OCI-LY7 (cell line): ENCODE data around the gene TGIF2. TPM values are rescaled to one million over a fixed set of nuclear protein-coding genes. Genes with fewer than 3 reads are reported as not detected.

Experiments used
- BruUV-seq: library from RNA; stranded (reverse); fragments of 400-500 nt; replicated peaks from 2 replicates; lab custom pipeline; 2021; lab: Mats Ljungman, UMichigan
- CTCF ChIA-PET: fragments of 300-600 bp; sonication (Branson Sonifier 250); formaldehyde crosslinking; loops from one replicate; lab custom pipeline; 2022; ENCODE audit warnings: antibody characterized with exemption; ENCODE audit not compliant: unreplicated experiment; lab: Charles Lee
- POLR2A ChIA-PET: fragments of 300-600 bp; sonication (Branson Sonifier 250); formaldehyde crosslinking; loops from one replicate; lab custom pipeline; 2022; ENCODE audit warnings: antibody characterized with exemption; lab: Charles Lee
- DNase-seq: peaks from one replicate; pipeline ENCODE4 v3.0.0-alpha.2; 2015; ENCODE audit warnings: low spot score
- H2AFZ ChIP-seq: fragments of 200-600 bp; sonication (generic), shearing (Covaris generic); 2 replicates; pipeline ENCODE4 v1.6.1; 2014; ENCODE audit warnings: mild to moderate bottlenecking, antibody characterized with exemption, low read length, moderate library complexity
- H3K27ac ChIP-seq: fragments of 200-600 bp; sonication (generic); 2 replicates; pipeline ENCODE4 v1.5.1; 2014; ENCODE audit warnings: mixed run types, low read depth, mild to moderate bottlenecking, moderate library complexity, low read length, inconsistent platforms; ENCODE audit not compliant: poor library complexity, severe bottlenecking
- H3K36me3 ChIP-seq: fragments of 200-600 bp; sonication (generic); 2 replicates; pipeline ENCODE4 v1.6.1; 2014; ENCODE audit warnings: mild to moderate bottlenecking, antibody characterized with exemption, low read length, moderate library complexity, mixed read lengths; ENCODE audit not compliant: insufficient read depth
- H3K4me1 ChIP-seq: fragments of 200-600 bp; sonication (generic); 2 replicates; pipeline ENCODE4 v1.5.1; 2014; ENCODE audit warnings: mild to moderate bottlenecking, low read length; ENCODE audit not compliant: insufficient read depth, poor library complexity, severe bottlenecking
- H3K4me2 ChIP-seq: fragments of 200-600 bp; sonication (generic); 2 replicates; pipeline ENCODE4 v1.6.1; 2014; ENCODE audit warnings: mild to moderate bottlenecking, low read length
- H3K4me3 ChIP-seq: fragments of 200-600 bp; sonication (generic); 2 replicates; pipeline ENCODE4 v1.5.1; 2014; ENCODE audit warnings: mild to moderate bottlenecking, low read depth, low read length; ENCODE audit not compliant: poor library complexity, severe bottlenecking
- H3K79me2 ChIP-seq: fragments of 200-600 bp; sonication (generic); 2 replicates; pipeline ENCODE4 v1.6.1; 2016; ENCODE audit warnings: low read depth, mild to moderate bottlenecking, low read length, moderate library complexity, mixed read lengths; ENCODE audit not compliant: insufficient read depth
- H3K9me2 ChIP-seq: fragments of 200-600 bp; sonication (generic); 2 replicates; pipeline ENCODE4 v1.6.1; 2016; ENCODE audit warnings: mild to moderate bottlenecking, low read length, mixed read lengths; ENCODE audit not compliant: insufficient read depth
- H3K9me3 ChIP-seq: fragments of 200-600 bp; sonication (generic); 2 replicates; pipeline ENCODE4 v1.6.1; 2014; ENCODE audit warnings: mild to moderate bottlenecking, mixed run types, low read length, mixed read lengths
- H4K20me1 ChIP-seq: fragments of 200-600 bp; sonication (generic); 2 replicates; pipeline ENCODE4 v1.6.1; 2014; ENCODE audit warnings: mild to moderate bottlenecking, antibody characterized with exemption, low read length, moderate library complexity, mixed read lengths; ENCODE audit not compliant: insufficient read depth
- EZH2phosphoT487 ChIP-seq: fragments of 200-600 bp; sonication (generic); IDR thresholded peaks from 2 replicates; pipeline ENCODE4 v1.6.1; 2018; ENCODE audit warnings: low read depth, borderline replicate concordance, mild to moderate bottlenecking, mixed run types, antibody characterized with exemption, low read length, moderate library complexity, mixed read lengths
- intact Hi-C: fragments of 100-400 bp; cut with micrococcal nuclease; formaldehyde crosslinking; loops from one replicate; pipeline ENCODE4 v1.10.0; 2022; ENCODE audit not compliant: unreplicated experiment
- total RNA-seq, 2 experiments: library from RNA; depleted of rRNA in 1 of 2; stranded (reverse); fragments of >200 nt in 1 of 2; shearing (Covaris generic) in 1 of 2; gene quantifications; 2 replicates each; pipeline ENCODE4 v1.2.3, GENCODE V29; 2014 to 2022
- TF ChIP-seq, protein P1 (sequence below): fragments of 200-600 bp; sonication (generic); conservative IDR thresholded peaks from 2 replicates; pipeline ENCODE4 v1.5.1; 2014; ENCODE audit warnings: mild to moderate bottlenecking, antibody characterized with exemption, low read length, moderate library complexity, mixed read lengths

The TGIF2 gene
- total RNA-seq, 2 experiments from 2014 or later, result 41.3 to 45.2 TPM

GRCh38 chr20:36571564-36572504 lies 1.6 kb upstream of the TGIF2 start:
- no peak for DNase-seq
- Histone ChIP-seq H3K4me3 (peak overlapping the region; percentile 88), H3K27ac (peak overlapping the region; percentile 52), H3K36me3 (peaks cover 9% of the 10 kb centered on the region), H4K20me1 (no peaks in the 10 kb centered on the region), H3K4me1 (peaks cover 25% of the 10 kb centered on the region), H3K4me2 (peak overlapping the region; percentile 76), H3K9me2 (no peaks in the 10 kb centered on the region), H2AFZ (peak overlapping the region; percentile 72; the same call in 1 of the 2 replicates), H3K9me3 (no peaks in the 10 kb centered on the region), H3K79me2 (peaks cover 31% of the 10 kb centered on the region)
- TF ChIP-seq EZH2phosphoT487, result no peak
- TF ChIP-seq, protein P1, sequence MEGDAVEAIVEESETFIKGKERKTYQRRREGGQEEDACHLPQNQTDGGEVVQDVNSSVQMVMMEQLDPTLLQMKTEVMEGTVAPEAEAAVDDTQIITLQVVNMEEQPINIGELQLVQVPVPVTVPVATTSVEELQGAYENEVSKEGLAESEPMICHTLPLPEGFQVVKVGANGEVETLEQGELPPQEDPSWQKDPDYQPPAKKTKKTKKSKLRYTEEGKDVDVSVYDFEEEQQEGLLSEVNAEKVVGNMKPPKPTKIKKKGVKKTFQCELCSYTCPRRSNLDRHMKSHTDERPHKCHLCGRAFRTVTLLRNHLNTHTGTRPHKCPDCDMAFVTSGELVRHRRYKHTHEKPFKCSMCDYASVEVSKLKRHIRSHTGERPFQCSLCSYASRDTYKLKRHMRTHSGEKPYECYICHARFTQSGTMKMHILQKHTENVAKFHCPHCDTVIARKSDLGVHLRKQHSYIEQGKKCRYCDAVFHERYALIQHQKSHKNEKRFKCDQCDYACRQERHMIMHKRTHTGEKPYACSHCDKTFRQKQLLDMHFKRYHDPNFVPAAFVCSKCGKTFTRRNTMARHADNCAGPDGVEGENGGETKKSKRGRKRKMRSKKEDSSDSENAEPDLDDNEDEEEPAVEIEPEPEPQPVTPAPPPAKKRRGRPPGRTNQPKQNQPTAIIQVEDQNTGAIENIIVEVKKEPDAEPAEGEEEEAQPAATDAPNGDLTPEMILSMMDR, result peak; percentile 10; the same call in 1 of the 2 replicates
- no TSS peak for BruUV-seq
- intact Hi-C loops, result loop anchor here (5.0 kb wide), 1 partner anchor 110 kb away; no protein-coding TSS in a partner anchor
- ChIA-PET POLR2A (interaction anchor here (0.6 to 1.8 kb wide), 4 partner anchors 14 to 99 kb away, joined by 3 to 6 read pairs (median 4); no protein-coding TSS in a partner anchor), CTCF (interaction anchor here (0.9 kb wide), 1 partner anchor 33 kb away, joined by 3 read pairs; no protein-coding TSS in a partner anchor)

- H4K20me1 ChIP-seq, result no peaks in the 10 kb centered on the region
- POLR2A ChIA-PET, result interaction anchor here (0.6 to 0.9 kb wide), 2 partner anchors 25 to 87 kb away, joined by 4 read pairs; no protein-coding TSS in a partner anchor
- H3K4me1 ChIP-seq, result peaks cover 25% of the 10 kb centered on the region
- H2AFZ ChIP-seq, result peak overlapping the region; percentile 72
- intact Hi-C loops, result loop anchor here (1.0 to 5.0 kb wide), 3 partner anchors 23 to 110 kb away; partner anchors contain the start of gene RAB5IF
- H3K79me2 ChIP-seq, result peaks cover 38% of the 10 kb centered on the region
- peaks cover 13% of the 10 kb centered on the region for H3K36me3 ChIP-seq
- H3K27ac ChIP-seq, result peak overlapping the region; percentile 52
- CTCF ChIA-PET, result no interaction called here
- TF ChIP-seq EZH2phosphoT487, result no peak
- TF ChIP-seq, protein P1, result no peak
- BruUV-seq, result TSS peak; percentile 84
- no peaks in the 10 kb centered on the region for H3K9me3 ChIP-seq
- H3K9me2 ChIP-seq, result no peaks in the 10 kb centered on the region
- peak overlapping the region; percentile 88 for H3K4me3 ChIP-seq
- H3K4me2 ChIP-seq, result peak overlapping the region; percentile 76
- DNase-seq, result no peak
Measured at GRCh38 chr20:36572701-36573102, 695 bp upstream of the TGIF2 start.
